Testis (tissue), 2 donors: ENCODE data around the gene SCRT2.

Experiments used
- POLR2A ChIP-seq: fragments of 450-650 bp; IDR thresholded peaks from one replicate; pipeline ENCODE4 v1.6.1; 2017; ENCODE audit warnings: antibody characterized with exemption, mild to moderate bottlenecking, moderate library complexity
- TF ChIP-seq, protein P1 (sequence below), 3 experiments: fragments of 450-650 bp in 2 of 3; fragments of 200-600 bp in 1 of 3; sonication (generic) in 1 of 3; IDR thresholded peaks; one replicate each; pipeline ENCODE4 v1.5.1; 2016 to 2019; ENCODE audit warnings: antibody characterized with exemption in 3 of 3, mild to moderate bottlenecking in 2 of 3, moderate library complexity in 1 of 3

DNA sequence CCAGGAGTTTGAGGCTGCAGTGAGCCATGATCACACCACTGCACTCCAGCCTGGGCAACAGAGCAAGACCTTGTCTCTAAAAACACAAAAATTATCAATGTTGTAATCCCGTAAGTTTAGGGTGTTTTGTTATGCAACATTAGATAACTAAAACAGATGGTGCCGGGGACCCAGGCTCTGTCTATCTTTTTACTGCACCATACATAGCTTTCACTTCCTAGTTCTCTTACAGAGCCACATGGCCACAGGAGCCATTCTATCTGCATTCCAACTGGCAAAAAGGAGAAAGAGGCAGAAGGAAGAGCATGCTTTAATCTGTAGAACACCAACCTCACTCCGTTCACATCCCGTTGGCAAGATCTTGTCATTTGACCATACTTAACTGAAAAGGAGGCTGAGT, 60.1 kb downstream of the SCRT2 start:
- TF ChIP-seq, protein P1, sequence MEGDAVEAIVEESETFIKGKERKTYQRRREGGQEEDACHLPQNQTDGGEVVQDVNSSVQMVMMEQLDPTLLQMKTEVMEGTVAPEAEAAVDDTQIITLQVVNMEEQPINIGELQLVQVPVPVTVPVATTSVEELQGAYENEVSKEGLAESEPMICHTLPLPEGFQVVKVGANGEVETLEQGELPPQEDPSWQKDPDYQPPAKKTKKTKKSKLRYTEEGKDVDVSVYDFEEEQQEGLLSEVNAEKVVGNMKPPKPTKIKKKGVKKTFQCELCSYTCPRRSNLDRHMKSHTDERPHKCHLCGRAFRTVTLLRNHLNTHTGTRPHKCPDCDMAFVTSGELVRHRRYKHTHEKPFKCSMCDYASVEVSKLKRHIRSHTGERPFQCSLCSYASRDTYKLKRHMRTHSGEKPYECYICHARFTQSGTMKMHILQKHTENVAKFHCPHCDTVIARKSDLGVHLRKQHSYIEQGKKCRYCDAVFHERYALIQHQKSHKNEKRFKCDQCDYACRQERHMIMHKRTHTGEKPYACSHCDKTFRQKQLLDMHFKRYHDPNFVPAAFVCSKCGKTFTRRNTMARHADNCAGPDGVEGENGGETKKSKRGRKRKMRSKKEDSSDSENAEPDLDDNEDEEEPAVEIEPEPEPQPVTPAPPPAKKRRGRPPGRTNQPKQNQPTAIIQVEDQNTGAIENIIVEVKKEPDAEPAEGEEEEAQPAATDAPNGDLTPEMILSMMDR (IDR thresholded peaks at IDR 0.05), result no peak
- no peak for TF ChIP-seq POLR2A
